PC-9 (cell line): ENCODE measurements around the gene HYAL4. TPM values are rescaled to one million over a fixed set of nuclear protein-coding genes. Genes with fewer than 3 reads are reported as not detected.

Experiments
- BruUV-seq: library from RNA; stranded (reverse); fragments of 400-500 nt; replicated peaks from 2 replicates; lab custom pipeline; 2021; lab: Mats Ljungman, UMichigan
- CTCF ChIA-PET: fragments of 300-600 bp; sonication (Branson Sonifier 250); formaldehyde crosslinking; loops from one replicate; lab custom pipeline; 2022; ENCODE audit warnings: antibody characterized with exemption; lab: Charles Lee
- POLR2A ChIA-PET: fragments of 300-600 bp; sonication (Branson Sonifier 250); formaldehyde crosslinking; loops from one replicate; lab custom pipeline; 2022; ENCODE audit warnings: antibody characterized with exemption; ENCODE audit not compliant: unreplicated experiment; lab: Charles Lee
- DNase-seq, 2 experiments: peaks; one replicate each; pipeline versions ENCODE4 v3.0.0 to v3.0.0-alpha.2; 2015 to 2022; ENCODE audit warnings: mixed read lengths in 1 of 2
- H2AFZ ChIP-seq: fragments of 200-600 bp; sonication (generic); 2 replicates; pipeline ENCODE4 v1.8.1; 2017; ENCODE audit warnings: antibody characterized with exemption
- H3F3A ChIP-seq: fragments of 200-600 bp; sonication (generic); 2 replicates; pipeline ENCODE4 v1.8.1; 2017; ENCODE audit warnings: antibody characterized with exemption, mild to moderate bottlenecking, low read depth; ENCODE audit not compliant: insufficient read depth
- H3K27ac ChIP-seq: fragments of 200-600 bp; sonication (generic); 2 replicates; pipeline ENCODE4 v1.6.1; 2016; ENCODE audit warnings: mixed run types
- H3K27me3 ChIP-seq: fragments of 200-600 bp; sonication (generic); 2 replicates; pipeline ENCODE4 v1.6.1; 2016; ENCODE audit warnings: low read depth, mixed run types; ENCODE audit not compliant: insufficient read depth
- H3K36me3 ChIP-seq: fragments of 200-600 bp; sonication (generic); 2 replicates; pipeline ENCODE4 v1.6.1; 2016; ENCODE audit warnings: low read depth, mixed run types
- H3K4me1 ChIP-seq: fragments of 200-600 bp; sonication (generic); replicated peaks from 2 replicates; pipeline ENCODE4 v1.6.1; 2016; ENCODE audit warnings: mixed run types; ENCODE audit not compliant: insufficient read depth
- H3K4me2 ChIP-seq: fragments of 200-600 bp; sonication (generic); 2 replicates; pipeline ENCODE4 v1.6.1; 2017; ENCODE audit warnings: mixed run types
- H3K4me3 ChIP-seq: fragments of 200-600 bp; sonication (generic); 2 replicates; pipeline ENCODE4 v1.6.1; 2016; ENCODE audit warnings: mixed run types
- H3K79me2 ChIP-seq: fragments of 200-600 bp; sonication (generic); 2 replicates; pipeline ENCODE4 v1.6.1; 2017; ENCODE audit warnings: low read depth, mixed run types
- H3K9me2 ChIP-seq: fragments of 200-600 bp; sonication (generic); 2 replicates; pipeline ENCODE4 v1.8.1; 2017; ENCODE audit warnings: mild to moderate bottlenecking; ENCODE audit not compliant: insufficient read depth
- H3K9me3 ChIP-seq: fragments of 200-600 bp; sonication (generic); 2 replicates; pipeline ENCODE4 v1.8.1; 2016; ENCODE audit warnings: low read depth; ENCODE audit not compliant: insufficient read depth
- H4K20me1 ChIP-seq: fragments of 200-600 bp; sonication (generic); 2 replicates; pipeline ENCODE4 v1.8.1; 2017; ENCODE audit not compliant: insufficient read depth
- CTCF ChIP-seq: fragments of 200-600 bp; sonication (generic); conservative IDR thresholded peaks from 2 replicates; pipeline ENCODE4 v1.6.1; 2017; ENCODE audit warnings: mixed run types, antibody characterized with exemption, mild to moderate bottlenecking, moderate library complexity
- EZH2 ChIP-seq: fragments of 200-600 bp; sonication (generic); IDR thresholded peaks from 2 replicates; pipeline ENCODE4 v1.8.0; 2017; ENCODE audit warnings: antibody characterized with exemption, low read depth
- intact Hi-C: fragments of 100-400 bp; cut with micrococcal nuclease; formaldehyde crosslinking; loops from one replicate; pipeline ENCODE4 v1.10.0; 2022; ENCODE audit not compliant: unreplicated experiment
- total RNA-seq: library from RNA; stranded (reverse); gene quantifications from 2 replicates; pipeline ENCODE4 v1.2.3, GENCODE V29; 2021

HYAL4 gene
- total RNA-seq, 1 experiment from 2014 or later: not detected

GRCh38 chr7:123917878-123918277, 72.9 kb downstream of the HYAL4 start:
- Histone ChIP-seq H3K27me3 (no peaks in the 10 kb centered on the region), H4K20me1 (no peaks in the 10 kb centered on the region), H3K4me3 (no peak overlapping the region), H3K9me2 (no peaks in the 10 kb centered on the region), H3K36me3 (no peaks in the 10 kb centered on the region), H3K27ac (no peak overlapping the region), H3K4me1 (no peaks in the 10 kb centered on the region), H3F3A (no peaks in the 10 kb centered on the region), H3K79me2 (no peaks in the 10 kb centered on the region), H2AFZ (no peak overlapping the region), H3K4me2 (no peak overlapping the region), H3K9me3 (no peaks in the 10 kb centered on the region)
- no peak for TF ChIP-seq CTCF
- no peak for TF ChIP-seq EZH2
- no TSS peak for BruUV-seq
- POLR2A ChIA-PET: no interaction called here
- intact Hi-C loops: loop anchor here (5.0 kb wide), 2 partner anchors 121 to 1311 kb away; no protein-coding TSS in a partner anchor
- CTCF ChIA-PET: no interaction called here
- DNase-seq: no peak

GRCh38 chr7:123918309-123918708, 73.3 kb downstream of the HYAL4 start:
- no peaks in the 10 kb centered on the region for H3K9me3 ChIP-seq
- DNase-seq: no peak
- no peak overlapping the region for H3K27ac ChIP-seq
- POLR2A ChIA-PET: no interaction called here
- no peaks in the 10 kb centered on the region for H3K4me1 ChIP-seq
- TF ChIP-seq EZH2: no peak
- no peaks in the 10 kb centered on the region for H3K79me2 ChIP-seq
- H3K4me2 ChIP-seq: no peak overlapping the region
- H2AFZ ChIP-seq: no peak overlapping the region
- H3K4me3 ChIP-seq: no peak overlapping the region
- H3K27me3 ChIP-seq: no peaks in the 10 kb centered on the region
- H4K20me1 ChIP-seq: no peaks in the 10 kb centered on the region
- intact Hi-C loops: loop anchor here (5.0 kb wide), 2 partner anchors 121 to 1311 kb away; no protein-coding TSS in a partner anchor
- no TSS peak for BruUV-seq
- no peaks in the 10 kb centered on the region for H3F3A ChIP-seq
- no peaks in the 10 kb centered on the region for H3K36me3 ChIP-seq
- H3K9me2 ChIP-seq: no peaks in the 10 kb centered on the region
- CTCF ChIA-PET: interaction anchor here (0.6 kb wide), 1 partner anchor 199 kb away, joined by 7 read pairs; no protein-coding TSS in a partner anchor

GRCh38 chr7:123923599-123923998, 78.6 kb downstream of the HYAL4 start:
- ChIA-PET CTCF (interaction anchor here (0.6 kb wide), 1 partner anchor 668 kb away, joined by 3 read pairs; no protein-coding TSS in a partner anchor), POLR2A (no interaction called here)
- H3K27me3 ChIP-seq: no peaks in the 10 kb centered on the region

More at GRCh38 chr7:123923599-123923998, 78.6 kb downstream of the HYAL4 start:
- H2AFZ ChIP-seq: no peak overlapping the region
- H3K36me3 ChIP-seq: no peaks in the 10 kb centered on the region
- H3K4me2 ChIP-seq: no peak overlapping the region
- H3K4me3 ChIP-seq: no peak overlapping the region
- H3K4me1 ChIP-seq: peaks cover under 1% of the 10 kb centered on the region; the same call in 1 of the 2 replicates
- H3K27ac ChIP-seq: no peak overlapping the region
- BruUV-seq: no TSS peak
- no peaks in the 10 kb centered on the region for H3K79me2 ChIP-seq
- no peaks in the 10 kb centered on the region for H3K9me2 ChIP-seq
- H3F3A ChIP-seq: no peaks in the 10 kb centered on the region
- DNase-seq: no peak
- H3K9me3 ChIP-seq: no peaks in the 10 kb centered on the region
- H4K20me1 ChIP-seq: no peaks in the 10 kb centered on the region
- TF ChIP-seq EZH2 (no peak), CTCF (no peak)
- intact Hi-C loops: no loop called here
